ENCODE results near the gene MARF1. TPM values are rescaled to one million over a fixed set of nuclear protein-coding genes. Genes with fewer than 3 reads are reported as not detected.
A peak's percentile ranks its signal among the peaks of the same experiment; 100 is the strongest.

MARF1 gene
- total and polyA plus RNA-seq, 9 of the 15 experiments (the other 6 are each of a cell fraction or from before 2014, with no cell fraction given) = 4.7 to 33.2 (median 11.7) TPM

GRCh38 chr16:15575293-15576049, 67.5 kb downstream of the MARF1 start (continued):
- TF ChIP-seq EGR1 (conservative IDR thresholded peaks at IDR 0.05) (no peak), ZNF778 (CRISPR knock-in tag; IDR thresholded peaks at IDR 0.05) (no peak), SUPT5H (IDR thresholded peaks at IDR 0.05) (peak; percentile 60; the same call in 1 of the 2 replicates), GABPA (tag; conservative IDR thresholded peaks at IDR 0.05; ENCODE audit: low read depth) (peak; percentile 22; the same call in 1 of the 2 replicates), CREBBP (IDR thresholded peaks at IDR 0.05; ENCODE audit: low read depth, low read length) (no peak), JUNB (CRISPR knock-in tag; conservative IDR thresholded peaks at IDR 0.05) (no peak), NFXL1 (CRISPR knock-in tag; IDR thresholded peaks at IDR 0.05) (no peak), NCOA4 (IDR thresholded peaks at IDR 0.05; ENCODE audit: partially characterized antibody) (no peak), ZKSCAN3 (CRISPR knock-in tag; IDR thresholded peaks at IDR 0.05) (no peak), TFE3 (CRISPR knock-in tag; IDR thresholded peaks at IDR 0.05) (no peak), CREB5 (CRISPR knock-in tag; IDR thresholded peaks at IDR 0.05) (no peak), ZBTB34 (CRISPR knock-in tag; IDR thresholded peaks at IDR 0.05) (no peak), SMAD4 (CRISPR knock-in tag; conservative IDR thresholded peaks at IDR 0.05) (0 out of 2 replicates have a peak, but pooled peaks have one; percentile 29), SRSF9 (IDR thresholded peaks at IDR 0.05; ENCODE audit: borderline replicate concordance, low read depth, low read length) (no peak)
- TF ChIP-seq, protein P1, sequence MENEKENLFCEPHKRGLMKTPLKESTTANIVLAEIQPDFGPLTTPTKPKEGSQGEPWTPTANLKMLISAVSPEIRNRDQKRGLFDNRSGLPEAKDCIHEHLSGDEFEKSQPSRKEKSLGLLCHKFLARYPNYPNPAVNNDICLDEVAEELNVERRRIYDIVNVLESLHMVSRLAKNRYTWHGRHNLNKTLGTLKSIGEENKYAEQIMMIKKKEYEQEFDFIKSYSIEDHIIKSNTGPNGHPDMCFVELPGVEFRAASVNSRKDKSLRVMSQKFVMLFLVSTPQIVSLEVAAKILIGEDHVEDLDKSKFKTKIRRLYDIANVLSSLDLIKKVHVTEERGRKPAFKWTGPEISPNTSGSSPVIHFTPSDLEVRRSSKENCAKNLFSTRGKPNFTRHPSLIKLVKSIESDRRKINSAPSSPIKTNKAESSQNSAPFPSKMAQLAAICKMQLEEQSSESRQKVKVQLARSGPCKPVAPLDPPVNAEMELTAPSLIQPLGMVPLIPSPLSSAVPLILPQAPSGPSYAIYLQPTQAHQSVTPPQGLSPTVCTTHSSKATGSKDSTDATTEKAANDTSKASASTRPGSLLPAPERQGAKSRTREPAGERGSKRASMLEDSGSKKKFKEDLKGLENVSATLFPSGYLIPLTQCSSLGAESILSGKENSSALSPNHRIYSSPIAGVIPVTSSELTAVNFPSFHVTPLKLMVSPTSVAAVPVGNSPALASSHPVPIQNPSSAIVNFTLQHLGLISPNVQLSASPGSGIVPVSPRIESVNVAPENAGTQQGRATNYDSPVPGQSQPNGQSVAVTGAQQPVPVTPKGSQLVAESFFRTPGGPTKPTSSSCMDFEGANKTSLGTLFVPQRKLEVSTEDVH (IDR thresholded peaks at IDR 0.05; ENCODE audit: low read depth, partially characterized antibody) = no peak
- TF ChIP-seq, protein P2, sequence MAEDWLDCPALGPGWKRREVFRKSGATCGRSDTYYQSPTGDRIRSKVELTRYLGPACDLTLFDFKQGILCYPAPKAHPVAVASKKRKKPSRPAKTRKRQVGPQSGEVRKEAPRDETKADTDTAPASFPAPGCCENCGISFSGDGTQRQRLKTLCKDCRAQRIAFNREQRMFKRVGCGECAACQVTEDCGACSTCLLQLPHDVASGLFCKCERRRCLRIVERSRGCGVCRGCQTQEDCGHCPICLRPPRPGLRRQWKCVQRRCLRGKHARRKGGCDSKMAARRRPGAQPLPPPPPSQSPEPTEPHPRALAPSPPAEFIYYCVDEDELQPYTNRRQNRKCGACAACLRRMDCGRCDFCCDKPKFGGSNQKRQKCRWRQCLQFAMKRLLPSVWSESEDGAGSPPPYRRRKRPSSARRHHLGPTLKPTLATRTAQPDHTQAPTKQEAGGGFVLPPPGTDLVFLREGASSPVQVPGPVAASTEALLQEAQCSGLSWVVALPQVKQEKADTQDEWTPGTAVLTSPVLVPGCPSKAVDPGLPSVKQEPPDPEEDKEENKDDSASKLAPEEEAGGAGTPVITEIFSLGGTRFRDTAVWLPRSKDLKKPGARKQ (CRISPR knock-in tag; IDR thresholded peaks at IDR 0.05) = no peak
- TF ChIP-seq, protein P3, sequence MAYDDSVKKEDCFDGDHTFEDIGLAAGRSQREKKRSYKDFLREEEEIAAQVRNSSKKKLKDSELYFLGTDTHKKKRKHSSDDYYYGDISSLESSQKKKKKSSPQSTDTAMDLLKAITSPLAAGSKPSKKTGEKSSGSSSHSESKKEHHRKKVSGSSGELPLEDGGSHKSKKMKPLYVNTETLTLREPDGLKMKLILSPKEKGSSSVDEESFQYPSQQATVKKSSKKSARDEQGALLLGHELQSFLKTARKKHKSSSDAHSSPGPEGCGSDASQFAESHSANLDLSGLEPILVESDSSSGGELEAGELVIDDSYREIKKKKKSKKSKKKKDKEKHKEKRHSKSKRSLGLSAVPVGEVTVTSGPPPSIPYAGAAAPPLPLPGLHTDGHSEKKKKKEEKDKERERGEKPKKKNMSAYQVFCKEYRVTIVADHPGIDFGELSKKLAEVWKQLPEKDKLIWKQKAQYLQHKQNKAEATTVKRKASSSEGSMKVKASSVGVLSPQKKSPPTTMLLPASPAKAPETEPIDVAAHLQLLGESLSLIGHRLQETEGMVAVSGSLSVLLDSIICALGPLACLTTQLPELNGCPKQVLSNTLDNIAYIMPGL (CRISPR knock-in tag; IDR thresholded peaks at IDR 0.05) = no peak
